Measurements from ENCODE around the gene KCNQ5. TPM values are rescaled to one million over a fixed set of nuclear protein-coding genes. Genes with fewer than 3 reads are reported as not detected.

Gene KCNQ5
- total RNA-seq, 2 donors from 2014 or later: 0.67 TPM; not detected in 1

DNA sequence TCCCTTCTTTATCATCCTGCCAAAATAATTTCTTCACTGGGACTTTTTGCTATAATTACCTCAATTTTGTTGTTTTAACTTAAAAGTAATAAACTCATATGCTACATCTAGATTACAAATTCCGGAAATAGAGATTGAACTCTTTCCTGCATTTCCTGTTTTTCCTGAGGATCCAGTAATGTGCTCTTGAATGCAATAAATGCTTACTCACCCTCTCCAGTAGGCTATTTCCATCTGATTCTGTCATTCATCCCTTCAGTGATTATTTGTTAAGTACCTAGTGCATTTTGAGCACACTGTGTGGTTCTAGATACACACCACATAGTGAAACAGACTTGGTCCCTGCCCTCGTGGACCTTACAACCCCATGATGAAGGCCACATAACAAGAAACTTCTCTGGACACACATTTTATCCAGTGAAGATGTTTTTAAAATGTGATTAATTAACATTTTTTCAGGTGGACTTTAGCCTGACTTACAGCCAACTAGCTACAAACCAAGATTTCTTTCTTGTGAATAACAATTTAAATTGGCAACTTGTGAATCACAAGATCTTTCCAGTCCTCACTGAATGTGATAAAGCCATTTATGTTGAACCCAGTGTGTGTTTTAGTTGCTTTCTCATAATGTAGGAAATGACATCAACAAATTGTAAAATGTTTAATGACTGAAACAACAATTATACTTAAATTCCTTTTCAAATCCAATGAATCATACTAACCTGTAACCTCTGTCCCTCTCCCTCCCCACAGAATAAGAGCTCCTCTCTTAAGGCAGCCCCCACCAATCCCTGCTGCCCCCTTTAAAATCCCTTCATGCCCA is 331.2 kb downstream of the KCNQ5 start:
- Histone ChIP-seq H3K36me3 (no peaks in the 10 kb centered on the region), H3K4me1 (no peaks in the 10 kb centered on the region), H3K4me3 (no peak overlapping the region), H3K9me3 (no peaks in the 10 kb centered on the region), H3K27me3 (no peaks in the 10 kb centered on the region), H3K27ac (no peak overlapping the region)
- TF ChIP-seq, protein P1, sequence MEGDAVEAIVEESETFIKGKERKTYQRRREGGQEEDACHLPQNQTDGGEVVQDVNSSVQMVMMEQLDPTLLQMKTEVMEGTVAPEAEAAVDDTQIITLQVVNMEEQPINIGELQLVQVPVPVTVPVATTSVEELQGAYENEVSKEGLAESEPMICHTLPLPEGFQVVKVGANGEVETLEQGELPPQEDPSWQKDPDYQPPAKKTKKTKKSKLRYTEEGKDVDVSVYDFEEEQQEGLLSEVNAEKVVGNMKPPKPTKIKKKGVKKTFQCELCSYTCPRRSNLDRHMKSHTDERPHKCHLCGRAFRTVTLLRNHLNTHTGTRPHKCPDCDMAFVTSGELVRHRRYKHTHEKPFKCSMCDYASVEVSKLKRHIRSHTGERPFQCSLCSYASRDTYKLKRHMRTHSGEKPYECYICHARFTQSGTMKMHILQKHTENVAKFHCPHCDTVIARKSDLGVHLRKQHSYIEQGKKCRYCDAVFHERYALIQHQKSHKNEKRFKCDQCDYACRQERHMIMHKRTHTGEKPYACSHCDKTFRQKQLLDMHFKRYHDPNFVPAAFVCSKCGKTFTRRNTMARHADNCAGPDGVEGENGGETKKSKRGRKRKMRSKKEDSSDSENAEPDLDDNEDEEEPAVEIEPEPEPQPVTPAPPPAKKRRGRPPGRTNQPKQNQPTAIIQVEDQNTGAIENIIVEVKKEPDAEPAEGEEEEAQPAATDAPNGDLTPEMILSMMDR (IDR thresholded peaks at IDR 0.05): no peak
- no peak for DNase-seq (ENCODE audit: low spot score)

DNA sequence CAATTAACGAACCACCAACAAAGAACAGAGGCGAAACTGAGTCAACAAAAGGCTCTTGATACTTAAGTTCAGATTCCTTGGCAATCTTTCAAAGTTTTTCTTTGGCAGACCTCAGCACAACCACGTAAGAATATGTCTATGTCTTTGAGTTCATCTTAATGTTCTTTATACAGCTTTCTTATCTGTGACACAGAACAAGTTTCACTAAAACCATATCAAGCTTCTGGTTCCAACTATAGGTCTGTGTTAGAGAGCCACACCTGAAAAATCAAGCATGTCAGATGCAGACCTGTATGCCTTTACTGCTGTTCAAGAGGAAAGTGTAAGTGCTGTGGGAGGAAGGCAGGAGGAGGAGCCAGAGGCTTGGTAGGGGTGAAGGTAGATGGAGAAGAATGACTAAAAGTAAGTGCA is 332.1 kb downstream of the KCNQ5 start:
- Histone ChIP-seq H3K4me3 (no peak overlapping the region), H3K27me3 (no peaks in the 10 kb centered on the region), H3K36me3 (no peaks in the 10 kb centered on the region), H3K27ac (no peak overlapping the region), H3K4me1 (no peaks in the 10 kb centered on the region), H3K9me3 (no peaks in the 10 kb centered on the region)
- no peak for DNase-seq (ENCODE audit: low spot score)
- TF ChIP-seq, protein P1 (IDR thresholded peaks at IDR 0.05): no peak

DNA sequence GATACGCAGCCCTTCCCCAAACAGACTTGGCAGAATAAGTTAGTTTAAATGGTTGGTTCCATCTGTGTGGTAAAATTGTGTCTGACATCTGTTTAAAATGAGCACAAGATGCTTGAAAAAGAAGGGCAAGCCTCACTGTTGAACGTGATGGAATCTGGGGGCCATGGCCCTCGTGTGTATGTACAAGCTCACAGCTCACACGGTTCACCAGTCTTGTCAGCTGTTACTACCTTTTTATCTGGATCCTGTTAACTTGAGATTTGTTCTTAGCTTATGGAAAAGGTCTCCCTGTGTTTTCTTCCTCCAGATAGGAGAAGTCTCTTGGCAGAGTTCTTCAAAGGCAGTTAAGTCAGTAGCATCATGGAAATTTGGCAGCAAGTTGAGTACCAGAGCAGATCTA is 332.9 kb downstream of the KCNQ5 start:
- Histone ChIP-seq H3K9me3 (no peaks in the 10 kb centered on the region), H3K36me3 (no peaks in the 10 kb centered on the region), H3K27ac (no peak overlapping the region), H3K27me3 (no peaks in the 10 kb centered on the region), H3K4me3 (no peak overlapping the region), H3K4me1 (no peaks in the 10 kb centered on the region)
- TF ChIP-seq, protein P1 (IDR thresholded peaks at IDR 0.05): no peak
- DNase-seq (ENCODE audit: low spot score): no peak

DNA sequence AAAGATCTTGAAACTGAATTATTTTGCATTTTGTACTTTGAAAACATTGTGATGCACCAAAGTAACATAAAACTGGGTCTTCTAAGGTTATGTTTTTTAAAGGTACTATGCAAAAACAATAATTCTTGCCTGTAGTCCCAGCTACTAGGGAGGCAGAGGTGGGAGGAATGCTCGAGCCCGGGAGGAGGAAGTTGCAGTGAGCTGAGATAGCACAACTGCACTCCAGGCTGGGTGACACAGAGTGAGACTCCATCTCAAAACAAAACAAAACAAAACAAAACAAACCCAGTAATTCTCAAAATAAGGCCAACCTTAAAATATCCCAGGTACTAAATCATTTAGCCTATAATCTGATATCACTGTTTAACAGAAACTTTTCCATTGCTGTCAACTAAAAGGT is 333.8 kb downstream of the KCNQ5 start:
- Histone ChIP-seq H3K27me3 (no peaks in the 10 kb centered on the region), H3K27ac (no peak overlapping the region), H3K9me3 (no peaks in the 10 kb centered on the region), H3K4me3 (no peak overlapping the region), H3K4me1 (no peaks in the 10 kb centered on the region), H3K36me3 (no peaks in the 10 kb centered on the region)
- DNase-seq (ENCODE audit: low spot score): no peak
- TF ChIP-seq, protein P1 (IDR thresholded peaks at IDR 0.05): no peak

DNA sequence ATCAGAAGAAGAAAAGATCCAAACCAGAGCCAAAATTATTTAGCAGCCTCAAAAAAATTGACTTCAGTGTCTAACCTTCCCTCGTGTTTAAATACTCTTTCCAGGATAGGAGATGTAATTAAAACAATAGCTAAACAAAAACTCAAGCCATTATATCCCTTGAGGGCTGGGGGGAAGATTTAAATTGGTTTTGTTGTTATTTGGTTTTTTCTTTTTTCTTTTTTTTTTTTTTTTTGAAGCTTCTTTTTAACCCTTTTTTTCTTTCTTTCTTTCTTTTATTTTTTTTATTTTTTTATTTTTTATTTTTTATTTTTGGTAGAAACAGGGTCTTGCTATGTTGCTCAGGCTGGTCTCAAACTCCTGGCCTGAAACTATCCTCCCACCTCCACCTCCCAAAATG is 334.4 kb downstream of the KCNQ5 start:
- Histone ChIP-seq H3K36me3 (no peaks in the 10 kb centered on the region), H3K9me3 (no peaks in the 10 kb centered on the region), H3K27me3 (no peaks in the 10 kb centered on the region), H3K27ac (no peak overlapping the region), H3K4me1 (no peaks in the 10 kb centered on the region), H3K4me3 (no peak overlapping the region)
- DNase-seq (ENCODE audit: low spot score): no peak
- TF ChIP-seq, protein P1 (IDR thresholded peaks at IDR 0.05): no peak

DNA sequence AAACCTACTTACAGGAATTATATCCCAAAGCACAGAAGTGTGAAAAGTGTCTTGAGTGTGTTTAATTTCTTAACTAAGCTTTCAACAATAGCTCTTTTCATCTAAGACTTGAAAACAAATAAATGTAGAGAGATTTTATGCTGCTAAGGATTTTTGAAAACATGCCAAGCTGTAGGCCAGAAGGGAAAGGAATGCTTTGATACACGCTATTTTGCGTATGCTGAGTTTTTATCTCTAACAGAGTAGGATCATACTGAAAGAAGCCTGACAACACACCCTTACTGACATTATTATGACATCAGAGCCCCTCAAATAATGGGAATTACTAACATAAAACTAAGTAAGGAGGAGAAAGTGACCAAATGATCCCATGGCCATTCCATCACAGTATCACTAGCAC is 338.0 kb downstream of the KCNQ5 start:
- TF ChIP-seq, protein P1 (IDR thresholded peaks at IDR 0.05): no peak

More for the DNA sequence above, 338.0 kb downstream of the KCNQ5 start:
- no peaks in the 10 kb centered on the region for H3K36me3 ChIP-seq
- H3K27me3 ChIP-seq: no peaks in the 10 kb centered on the region
- no peaks in the 10 kb centered on the region for H3K9me3 ChIP-seq
- H3K4me1 ChIP-seq: no peaks in the 10 kb centered on the region
- no peak for DNase-seq (ENCODE audit: low spot score)
- no peak overlapping the region for H3K4me3 ChIP-seq
- H3K27ac ChIP-seq: no peak overlapping the region
